ENCODE measurements around the gene DNAH6. TPM values are rescaled to one million over a fixed set of nuclear protein-coding genes. Genes with fewer than 3 reads are reported as not detected.

DNAH6 gene
- total and polyA plus RNA-seq, 2 of the 8 experiments (the other 6 are each of a cell fraction or from before 2014, with no cell fraction given), result 0.06 to 0.43 TPM

- H4K5ac ChIP-seq (ENCODE audit: insufficient read length, low read depth, low read length), result no peak overlapping the region
- H4K20me1 ChIP-seq (replicated peaks in 1 of 2; ENCODE audit: control insufficient read depth in 1 of 2, insufficient read depth in 2 of 2, low read length in 2 of 2), result no peaks in the 10 kb centered on the region
- H4K91ac ChIP-seq (replicated peaks; ENCODE audit: insufficient read length, low read length), result no peak overlapping the region
- DNase-seq (ENCODE audit: low read depth in 1 of 2, low spot score in 2 of 2) (no peak), FAIRE-seq (no peak)
- H2BK15ac ChIP-seq (ENCODE audit: low read length), result no peak overlapping the region
- no peak overlapping the region for H3K23ac ChIP-seq (ENCODE audit: insufficient read length)
- WGBS, 2 experiments (ENCODE audit: extremely low coverage in 1 of 2, insufficient coverage in 1 of 2, insufficient read length in 1 of 2, insufficient replicate concordance in 2 of 2, low coverage in 1 of 2, low lambda C conversion rate in 2 of 2, missing lambda C conversion rate in 1 of 2), result 100% methylated on average over 1 of the region's 1 CpG; no CpG with 5 or more reads in 1 of the 2 experiments
- H3K56ac ChIP-seq (replicated peaks; ENCODE audit: insufficient read length, low read depth, low read length), result no peak overlapping the region
- no peaks in the 10 kb centered on the region for H3K9me3 ChIP-seq (ENCODE audit: insufficient read depth in 2 of 2, low read depth in 1 of 2, low read length in 1 of 2)
- H3K18ac ChIP-seq (ENCODE audit: extremely low read depth, low read length), result no peak overlapping the region
- H2BK5ac ChIP-seq (ENCODE audit: low read depth, low read length), result no peak overlapping the region
- no peak overlapping the region for H2AFZ ChIP-seq (ENCODE audit: low read length)
- no peaks in the 10 kb centered on the region for H3K79me2 ChIP-seq (ENCODE audit: control insufficient read depth in 1 of 2, insufficient read depth in 2 of 2, low read length in 2 of 2)
- TF ChIP-seq GTF2F1 (IDR thresholded peaks at IDR 0.05; ENCODE audit: borderline replicate concordance, low read depth, low read length) (no peak), RBBP5 (IDR thresholded peaks at IDR 0.05; ENCODE audit: borderline replicate concordance, low read depth, low read length) (no peak), EGR1 (IDR thresholded peaks at IDR 0.05; ENCODE audit: borderline replicate concordance, low read depth, low read length) (no peak), CBX5 (IDR thresholded peaks at IDR 0.05; ENCODE audit: low read depth, low read length) (no peak), JUN (IDR thresholded peaks at IDR 0.05; ENCODE audit: low read depth, low read length) (no peak), CTCF (IDR thresholded peaks at IDR 0.05; ENCODE audit: control extremely low read depth in 1 of 3, insufficient read depth in 1 of 3, low read depth in 1 of 3, low read length in 3 of 3) (no peak), CTBP2 (IDR thresholded peaks at IDR 0.05; ENCODE audit: borderline replicate concordance, insufficient read depth, insufficient read length, low read length) (no peak), CREB1 (IDR thresholded peaks at IDR 0.05) (no peak), KDM5A (IDR thresholded peaks at IDR 0.05; ENCODE audit: low read length) (no peak)
- TF ChIP-seq, protein P1, sequence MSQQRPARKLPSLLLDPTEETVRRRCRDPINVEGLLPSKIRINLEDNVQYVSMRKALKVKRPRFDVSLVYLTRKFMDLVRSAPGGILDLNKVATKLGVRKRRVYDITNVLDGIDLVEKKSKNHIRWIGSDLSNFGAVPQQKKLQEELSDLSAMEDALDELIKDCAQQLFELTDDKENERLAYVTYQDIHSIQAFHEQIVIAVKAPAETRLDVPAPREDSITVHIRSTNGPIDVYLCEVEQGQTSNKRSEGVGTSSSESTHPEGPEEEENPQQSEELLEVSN (IDR thresholded peaks at IDR 0.05), result no peak
- no peak overlapping the region for H3K4ac ChIP-seq (replicated peaks; ENCODE audit: insufficient read length, low read depth, low read length)
- H3K27me3 ChIP-seq (replicated peaks in 1 of 4; ENCODE audit: control insufficient read depth in 3 of 4, extremely low read depth in 1 of 4, insufficient read depth in 3 of 4, low read length in 3 of 4), result no peaks in the 10 kb centered on the region
- H2BK12ac ChIP-seq (ENCODE audit: low read depth, low read length), result no peak overlapping the region
- H2AK5ac ChIP-seq (ENCODE audit: low read depth, low read length), result no peak overlapping the region
- ChIA-PET POLR2A (ENCODE audit: partially characterized antibody) (no interaction called here), CTCF (ENCODE audit: partially characterized antibody) (no interaction called here)
- H3K27ac ChIP-seq (ENCODE audit: low read depth, low read length), result no peak overlapping the region
- no peak overlapping the region for H3K14ac ChIP-seq (ENCODE audit: insufficient read length)
- no peaks in the 10 kb centered on the region for H3K79me1 ChIP-seq (ENCODE audit: low read depth, low read length)
- H3K4me3 ChIP-seq (ENCODE audit: extremely low read depth in 1 of 4, insufficient read depth in 2 of 4, low read depth in 3 of 4, low read length in 4 of 4), result no peak overlapping the region
- no peak overlapping the region for H3K4me2 ChIP-seq (ENCODE audit: insufficient read depth in 1 of 2, low read depth in 2 of 2, low read length in 2 of 2)
- H3K36me3 ChIP-seq (ENCODE audit: control insufficient read depth in 2 of 4, insufficient read depth in 4 of 4, low read length in 3 of 4), result no peaks in the 10 kb centered on the region
- H3K23me2 ChIP-seq (ENCODE audit: low read depth, low read length), result no peaks in the 10 kb centered on the region
- H3K9ac ChIP-seq (replicated peaks in 1 of 4; ENCODE audit: extremely low read depth in 1 of 4, low read depth in 3 of 4, low read length in 3 of 4), result no peak overlapping the region
- no peak overlapping the region for H4K8ac ChIP-seq (ENCODE audit: extremely low read depth, insufficient read depth, low read length)
- H2BK120ac ChIP-seq (replicated peaks; ENCODE audit: low read depth, low read length), result no peak overlapping the region
- H2BK20ac ChIP-seq (ENCODE audit: low read length), result no peak overlapping the region
- H3K4me1 ChIP-seq (replicated peaks in 1 of 4; ENCODE audit: control insufficient read depth in 3 of 4, insufficient read depth in 4 of 4, low read length in 3 of 4), result peaks cover 0 to 3% (median 2%) of the 10 kb centered on the region in 4 experiments; a peak in 3 of 7 replicates
These were observed 266.6 kb downstream of the DNAH6 start for GRCh38 chr2:84782717-84783442.
